NCI-H2227 treated with DMSO at 0.1 percent for 48 hours (cell line): ENCODE measurements around the gene ST3GAL4.
"Not testable (repeated sequence)": the region's sequence is repeated elsewhere in the genome, so short reads cannot be mapped to it uniquely, and the experiment has no call there.

ENCODE experiments used
- DNase-seq: peaks from one replicate; lab custom pipeline; 2025; lab: John Stamatoyannopoulos, UW

Gene ST3GAL4

GRCh38 chr11:126355324-126355925, at the start of gene ST3GAL4:
Gene ST3GAL4, plus strand, starts transcription at chr11:126355686. Its CDS starts 50,470 bp downstream, at chr11:126406156.
- peak; percentile 46 for DNase-seq

GRCh38 chr11:126305699-126306098, 49.8 kb upstream of the ST3GAL4 start:
- no peak for DNase-seq

- DNase-seq = peak; percentile 14
Measured at GRCh38 chr11:126307706-126308105, 47.8 kb upstream of the ST3GAL4 start.

GRCh38 chr11:126308271-126308671, 47.2 kb upstream of the ST3GAL4 start:
- no peak for DNase-seq

- not testable (repeated sequence) for DNase-seq
Measured at GRCh38 chr11:126308771-126309170, 46.7 kb upstream of the ST3GAL4 start.

- peak; percentile 8 for DNase-seq
Measured at GRCh38 chr11:126310200-126310991, 45.1 kb upstream of the ST3GAL4 start.

- DNase-seq = no peak
Measured at GRCh38 chr11:126310992-126311310, 44.5 kb upstream of the ST3GAL4 start.

GRCh38 chr11:126311401-126312291, 43.8 kb upstream of the ST3GAL4 start:
- no peak for DNase-seq

GRCh38 chr11:126312961-126313360, 42.5 kb upstream of the ST3GAL4 start:
- DNase-seq = no peak

GRCh38 chr11:126313826-126314225, 41.7 kb upstream of the ST3GAL4 start:
- no peak for DNase-seq

- no peak for DNase-seq
Measured at GRCh38 chr11:126317432-126317755, 38.1 kb upstream of the ST3GAL4 start.

- peak; percentile 64 for DNase-seq
Measured at GRCh38 chr11:126317756-126318573, 37.5 kb upstream of the ST3GAL4 start.

GRCh38 chr11:126318574-126319373, 36.7 kb upstream of the ST3GAL4 start:
- peak; percentile 26 for DNase-seq

- DNase-seq = no peak
Measured at GRCh38 chr11:126319374-126319740, 36.1 kb upstream of the ST3GAL4 start.

- no peak for DNase-seq
Measured at GRCh38 chr11:126322996-126323395, 32.5 kb upstream of the ST3GAL4 start.

- no peak for DNase-seq
Measured at GRCh38 chr11:126327281-126328000, 28.0 kb upstream of the ST3GAL4 start.

- no peak for DNase-seq
Measured at GRCh38 chr11:126328001-126328390, 27.5 kb upstream of the ST3GAL4 start.

GRCh38 chr11:126328444-126328843, 27.0 kb upstream of the ST3GAL4 start:
- no peak for DNase-seq

- DNase-seq = no peak
Measured at GRCh38 chr11:126328938-126329643, 26.4 kb upstream of the ST3GAL4 start.
